Measurements from ENCODE around the gene OSM. TPM values are rescaled to one million over a fixed set of nuclear protein-coding genes. Genes with fewer than 3 reads are reported as not detected.

The OSM gene
- total and polyA plus RNA-seq, 2 donors (not counting 3 experiments of a cell fraction or from before 2014, with no cell fraction given), result not detected

DNA sequence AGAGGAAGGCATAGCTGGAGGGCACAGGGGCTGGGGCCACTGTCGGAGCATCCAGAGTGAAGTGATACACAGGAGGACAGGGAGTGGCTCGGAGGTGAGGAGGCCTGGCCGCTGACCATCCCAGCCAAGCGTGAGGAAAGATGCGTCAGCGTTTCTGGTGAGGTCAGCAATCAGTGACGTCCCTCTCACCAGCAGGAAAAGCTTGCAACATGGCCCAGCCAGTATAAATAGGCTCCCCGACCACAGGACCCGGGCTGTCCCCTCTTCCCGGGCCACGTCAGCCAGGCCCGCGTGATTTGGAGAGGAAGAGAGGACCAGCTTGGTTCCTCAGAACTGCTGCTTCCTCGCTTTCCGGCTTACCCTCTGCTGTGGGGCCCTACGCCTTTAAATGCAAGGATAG, 4.2 kb upstream of the OSM start:
- H3K4me3 ChIP-seq (replicated peaks in 1 of 3; ENCODE audit: insufficient read depth in 1 of 3, low read depth in 1 of 3, low read length in 3 of 3), result no peak overlapping the region
- no peaks in the 10 kb centered on the region for H4K20me1 ChIP-seq (replicated peaks; ENCODE audit: control insufficient read depth, extremely low read depth, insufficient read depth, low read length)
- no peak overlapping the region for H3K27ac ChIP-seq (ENCODE audit: insufficient read depth, low read depth, low read length)
- H2AFZ ChIP-seq (ENCODE audit: low read depth, low read length), result peak overlapping the region; percentile 27
- dilution Hi-C loops (cut with MboI; ENCODE audit: extremely low pct_ligation_motif_present, low sequenced_read_pairs), result no loop called here
- intact Hi-C loops (cut with micrococcal nuclease), result no loop called here
- FAIRE-seq (no peak), DNase-seq (ENCODE audit: low read depth, low spot score) (no peak)
- no TSS peak for BruUV-seq (replicated peaks)
- no peaks in the 10 kb centered on the region for H3K27me3 ChIP-seq (ENCODE audit: control insufficient read depth in 2 of 2, insufficient read depth in 2 of 2, low read length in 2 of 2)
- CTCF ChIA-PET, result interaction anchor here (0.9 to 1.4 kb wide), 4 partner anchors 10 to 163 kb away, joined by 3 to 5 read pairs (median 4); no protein-coding TSS in a partner anchor
- no peaks in the 10 kb centered on the region for H3K9me3 ChIP-seq (replicated peaks; ENCODE audit: control insufficient read depth, insufficient read depth, low read length)
- no peaks in the 10 kb centered on the region for H3K79me2 ChIP-seq (ENCODE audit: control insufficient read depth, insufficient read depth, low read length)
- H3K4me2 ChIP-seq (ENCODE audit: insufficient read depth, low read length), result no peak overlapping the region
- POLR2A ChIA-PET, result no interaction called here
- no peaks in the 10 kb centered on the region for H3K36me3 ChIP-seq (ENCODE audit: control insufficient read depth in 2 of 2, extremely low read depth in 1 of 2, insufficient read depth in 2 of 2, low read length in 2 of 2)
- no peaks in the 10 kb centered on the region for H3K4me1 ChIP-seq (ENCODE audit: control insufficient read depth, extremely low read depth, insufficient read depth, low read length)
- no peak overlapping the region for H3K9ac ChIP-seq (replicated peaks; ENCODE audit: extremely low read depth, insufficient read depth, low read length)
- no peaks in the 10 kb centered on the region for H3K9me1 ChIP-seq (replicated peaks; ENCODE audit: control insufficient read depth, extremely low read depth, insufficient read depth, low read length)
- no peak for TF ChIP-seq JUN (IDR thresholded peaks at IDR 0.05; ENCODE audit: borderline replicate concordance, insufficient read depth, insufficient read length, low read depth)
- TF ChIP-seq POLR2AphosphoS5 (IDR thresholded peaks at IDR 0.05; ENCODE audit: insufficient read depth, low read depth, low read length), result no peak
- no peak for TF ChIP-seq GATA2 (IDR thresholded peaks at IDR 0.05; ENCODE audit: insufficient read depth, insufficient read length, low read depth, low read length)
- TF ChIP-seq FOS (IDR thresholded peaks at IDR 0.05; ENCODE audit: borderline replicate concordance, insufficient read depth, low read length), result no peak
- TF ChIP-seq, protein P1, sequence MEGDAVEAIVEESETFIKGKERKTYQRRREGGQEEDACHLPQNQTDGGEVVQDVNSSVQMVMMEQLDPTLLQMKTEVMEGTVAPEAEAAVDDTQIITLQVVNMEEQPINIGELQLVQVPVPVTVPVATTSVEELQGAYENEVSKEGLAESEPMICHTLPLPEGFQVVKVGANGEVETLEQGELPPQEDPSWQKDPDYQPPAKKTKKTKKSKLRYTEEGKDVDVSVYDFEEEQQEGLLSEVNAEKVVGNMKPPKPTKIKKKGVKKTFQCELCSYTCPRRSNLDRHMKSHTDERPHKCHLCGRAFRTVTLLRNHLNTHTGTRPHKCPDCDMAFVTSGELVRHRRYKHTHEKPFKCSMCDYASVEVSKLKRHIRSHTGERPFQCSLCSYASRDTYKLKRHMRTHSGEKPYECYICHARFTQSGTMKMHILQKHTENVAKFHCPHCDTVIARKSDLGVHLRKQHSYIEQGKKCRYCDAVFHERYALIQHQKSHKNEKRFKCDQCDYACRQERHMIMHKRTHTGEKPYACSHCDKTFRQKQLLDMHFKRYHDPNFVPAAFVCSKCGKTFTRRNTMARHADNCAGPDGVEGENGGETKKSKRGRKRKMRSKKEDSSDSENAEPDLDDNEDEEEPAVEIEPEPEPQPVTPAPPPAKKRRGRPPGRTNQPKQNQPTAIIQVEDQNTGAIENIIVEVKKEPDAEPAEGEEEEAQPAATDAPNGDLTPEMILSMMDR (IDR thresholded peaks at IDR 0.05; ENCODE audit: extremely low read depth in 1 of 2, insufficient read depth in 1 of 2, low read depth in 1 of 2, low read length in 2 of 2), result no peak
- TF ChIP-seq EZH2 (IDR thresholded peaks at IDR 0.05; ENCODE audit: borderline replicate concordance, low read depth, low read length, severe bottlenecking), result no peak

Data from endothelial cell of umbilical vein (primary cell).